GM18502 (cell line): ENCODE data around the gene ANXA5.
A peak's percentile ranks its signal among the peaks of the same experiment; 100 is the strongest.
"Not testable (repeated sequence)": the region's sequence is repeated elsewhere in the genome, so short reads cannot be mapped to it uniquely, and the experiment has no call there.

Source experiments
- ATAC-seq: cut with Tn5 transposase; IDR thresholded peaks from one replicate; pipeline ENCODE4 v1.9.1; 2021; ENCODE audit warnings: mild to moderate bottlenecking; ENCODE audit not compliant: unreplicated experiment, poor library complexity

ANXA5 gene

DNA sequence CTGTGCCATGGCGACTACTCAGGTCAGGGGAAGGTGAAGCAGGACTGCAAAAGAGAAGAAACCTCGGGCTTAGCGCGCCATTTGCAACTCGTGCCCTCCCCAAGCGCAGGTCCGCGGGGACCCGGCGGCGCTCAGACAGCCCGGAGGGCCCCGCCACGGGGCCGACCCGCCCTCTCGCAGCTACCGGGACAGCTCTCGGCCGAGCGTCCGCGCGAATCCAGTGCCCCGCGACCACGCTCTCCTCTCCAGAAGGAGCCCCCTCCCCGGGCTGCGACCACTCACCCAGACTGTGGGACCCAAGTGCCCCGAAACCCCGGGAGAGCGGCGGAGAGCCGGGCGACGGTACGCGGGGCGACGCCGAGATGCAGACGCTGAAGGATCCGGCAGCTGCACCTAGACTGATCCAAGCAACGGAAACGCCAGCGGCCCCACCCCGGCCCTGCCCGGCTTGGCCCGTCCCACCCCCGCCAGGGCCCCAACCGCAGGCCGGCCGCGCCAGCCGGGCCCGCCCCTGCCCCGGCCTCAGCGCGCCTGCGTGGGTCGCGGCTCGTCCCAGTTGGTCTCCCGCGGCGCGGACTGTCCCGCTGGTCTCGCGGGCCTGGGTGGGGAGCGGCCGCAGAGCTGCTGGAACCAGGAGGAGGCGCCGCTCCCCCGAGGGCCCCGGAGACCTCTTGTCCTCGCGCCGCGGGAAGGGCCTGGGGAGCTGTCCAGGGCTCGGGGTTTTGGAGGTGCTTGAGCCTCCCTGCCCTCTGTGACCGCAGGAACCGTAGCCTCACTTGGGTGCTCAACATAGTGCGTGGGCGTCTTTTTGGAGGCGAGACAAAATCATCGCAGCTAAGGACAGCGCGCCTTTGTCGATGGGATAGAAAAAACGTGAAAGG lies at the start of gene ANXA5:
TSS of gene ANXA5 (minus strand) at position 400 of the 881 bp plus-strand sequence. CDS start at position 9, 391 bp downstream.
- ATAC-seq: peak; percentile 90

DNA sequence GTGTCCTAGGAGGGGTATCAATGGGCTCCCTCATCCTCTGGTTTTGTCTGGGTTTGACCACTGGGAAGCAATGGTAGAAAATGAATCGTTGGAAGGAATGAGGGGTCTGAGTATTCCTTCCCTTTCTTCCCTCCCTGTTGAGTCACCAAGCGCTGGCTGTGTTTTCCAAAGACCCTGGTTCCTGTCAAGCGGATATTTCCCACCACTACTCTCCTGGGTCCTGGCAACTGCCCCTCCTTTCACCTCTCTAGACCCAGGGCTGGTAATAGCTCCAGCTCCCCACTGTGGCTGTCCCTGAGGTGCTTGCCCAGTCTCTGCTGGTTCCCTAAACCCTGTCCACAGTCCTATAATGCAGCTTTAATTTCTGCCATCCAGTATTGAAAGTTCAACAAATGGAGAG lies 46.0 kb upstream of the ANXA5 start:
- ATAC-seq: no peak

DNA sequence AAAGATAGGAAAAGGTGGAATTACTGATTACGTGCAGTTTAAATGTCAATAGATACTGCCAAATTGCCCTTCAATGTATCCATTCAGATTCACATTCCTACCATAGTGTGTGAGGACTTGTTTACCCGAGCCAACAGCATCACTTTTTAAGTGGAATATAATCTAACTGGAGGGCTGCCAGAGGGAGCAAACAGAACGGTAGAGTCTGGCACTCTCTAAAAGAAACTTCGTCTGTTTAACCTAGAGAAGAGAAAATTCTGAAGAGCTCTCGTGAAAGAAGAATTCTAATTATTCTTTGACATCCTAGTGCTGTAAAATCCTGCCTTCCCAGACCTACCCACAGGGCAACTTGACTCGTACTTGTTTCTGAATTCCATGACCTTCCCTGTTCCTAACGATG lies 45.0 kb upstream of the ANXA5 start:
- no peak for ATAC-seq

DNA sequence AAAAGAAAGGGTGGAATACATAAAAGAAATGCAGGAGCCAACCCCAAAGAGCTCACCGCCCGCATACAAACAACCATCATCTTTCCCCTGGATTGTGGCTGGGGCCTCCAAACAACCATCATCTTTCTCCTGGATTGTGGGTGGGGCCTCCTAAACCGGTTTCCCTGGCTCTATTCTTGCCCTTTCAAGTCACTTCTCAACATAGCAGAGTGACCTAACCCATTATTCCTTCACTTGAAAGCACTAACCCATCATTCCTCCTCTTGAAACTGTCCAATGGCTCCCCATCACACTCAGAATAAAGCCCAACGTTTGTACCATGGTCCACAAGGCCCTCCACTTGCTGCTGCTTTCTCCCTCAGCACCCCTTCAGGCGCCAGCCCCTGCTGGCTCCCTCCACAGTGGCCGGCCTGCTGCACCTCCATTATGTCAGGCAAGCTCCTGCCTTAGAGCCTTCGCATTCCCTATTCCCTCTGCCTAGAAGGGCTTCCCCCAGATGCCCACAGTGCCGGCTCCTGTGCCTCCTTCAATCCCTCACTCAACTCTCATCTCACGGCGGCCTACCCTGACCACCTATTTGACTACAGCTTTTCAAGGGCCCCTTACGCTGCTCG lies 44.1 kb upstream of the ANXA5 start:
- ATAC-seq: no peak

DNA sequence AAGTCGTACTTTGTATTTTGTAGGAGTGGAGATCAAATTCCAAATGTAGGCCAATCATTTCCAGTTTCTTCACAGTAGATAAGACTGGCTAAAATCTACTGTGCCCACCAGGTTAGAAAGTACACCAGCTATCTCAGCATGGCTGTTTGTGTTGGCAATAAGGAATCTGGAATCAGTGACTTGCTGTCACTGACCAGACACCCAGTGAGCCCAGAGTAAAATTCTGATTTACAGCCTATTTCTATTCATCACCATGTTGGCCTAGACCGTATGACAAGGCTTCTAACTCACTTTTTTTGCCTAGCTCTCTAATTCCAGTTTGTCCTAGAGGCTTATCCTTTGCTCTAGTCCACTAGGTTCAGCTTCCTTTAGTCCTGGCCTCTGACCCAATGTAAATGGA lies 42.8 kb upstream of the ANXA5 start:
- ATAC-seq: no peak

DNA sequence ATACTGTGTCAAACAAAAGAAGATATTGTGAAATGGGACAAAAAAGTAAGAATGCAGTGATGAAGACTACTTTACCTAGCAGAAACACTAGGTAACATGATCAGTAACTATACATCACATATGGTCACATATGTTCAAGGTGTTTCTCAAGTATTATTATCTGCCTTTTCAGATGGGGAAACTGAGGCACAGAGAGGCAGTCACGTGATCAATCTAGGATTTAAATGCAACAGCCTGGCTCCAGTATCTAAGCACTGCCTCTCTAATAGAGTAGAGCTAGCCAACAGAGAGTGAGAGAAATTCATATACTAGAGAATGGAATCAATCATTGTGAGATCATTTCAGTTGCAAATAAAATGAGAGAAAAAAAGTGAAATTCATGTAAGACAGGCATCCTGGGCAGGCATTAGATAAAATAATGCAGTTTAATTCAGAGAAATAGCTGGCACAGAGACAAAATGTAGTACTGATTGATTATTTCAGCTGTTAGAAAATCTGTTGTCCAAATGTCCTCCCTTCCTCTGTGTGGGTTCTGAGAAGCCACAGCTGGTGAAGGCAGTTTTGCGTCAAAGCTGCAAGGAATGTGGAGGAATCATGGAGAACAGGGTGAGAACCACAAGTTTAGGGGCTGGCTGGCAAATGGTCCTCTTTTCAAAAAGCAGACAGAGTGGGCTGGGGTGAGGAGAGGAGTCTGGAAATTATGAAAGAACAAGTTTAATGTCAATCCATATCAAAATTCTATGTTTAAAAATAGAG lies 42.2 kb upstream of the ANXA5 start:
- no peak for ATAC-seq

DNA sequence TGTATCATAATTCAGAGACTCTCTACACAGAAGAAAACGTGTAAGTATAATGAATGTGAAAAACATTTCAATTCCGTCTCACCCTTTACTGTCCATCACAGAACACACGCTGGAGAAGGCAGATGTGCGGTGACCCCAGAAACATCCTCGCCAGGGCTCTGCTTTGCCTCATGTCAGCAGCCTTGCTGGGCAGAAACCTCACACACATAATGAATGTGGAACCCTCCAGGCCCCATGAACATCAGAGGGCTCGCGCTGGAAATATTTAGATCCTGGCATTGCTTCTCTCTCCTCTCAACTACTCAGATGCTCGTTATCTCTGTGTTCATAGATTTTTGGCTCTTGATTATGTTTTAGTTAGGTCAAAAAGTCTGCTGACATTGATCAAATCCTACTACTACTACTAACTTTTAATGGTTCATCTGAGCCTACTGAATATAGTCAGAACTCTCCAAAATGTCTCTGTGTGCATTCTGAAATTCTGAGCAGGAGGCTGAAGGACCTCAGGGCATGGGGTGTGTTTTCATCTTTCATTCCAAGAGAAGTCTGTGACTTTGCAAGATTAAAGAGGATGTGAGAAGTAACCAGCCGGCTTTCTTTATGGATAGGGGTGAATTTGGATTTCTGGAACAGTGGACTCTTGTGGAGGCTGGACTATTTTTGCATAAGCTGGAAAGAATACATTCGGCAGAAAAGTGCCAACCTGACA lies 41.2 kb upstream of the ANXA5 start:
- no peak for ATAC-seq

DNA sequence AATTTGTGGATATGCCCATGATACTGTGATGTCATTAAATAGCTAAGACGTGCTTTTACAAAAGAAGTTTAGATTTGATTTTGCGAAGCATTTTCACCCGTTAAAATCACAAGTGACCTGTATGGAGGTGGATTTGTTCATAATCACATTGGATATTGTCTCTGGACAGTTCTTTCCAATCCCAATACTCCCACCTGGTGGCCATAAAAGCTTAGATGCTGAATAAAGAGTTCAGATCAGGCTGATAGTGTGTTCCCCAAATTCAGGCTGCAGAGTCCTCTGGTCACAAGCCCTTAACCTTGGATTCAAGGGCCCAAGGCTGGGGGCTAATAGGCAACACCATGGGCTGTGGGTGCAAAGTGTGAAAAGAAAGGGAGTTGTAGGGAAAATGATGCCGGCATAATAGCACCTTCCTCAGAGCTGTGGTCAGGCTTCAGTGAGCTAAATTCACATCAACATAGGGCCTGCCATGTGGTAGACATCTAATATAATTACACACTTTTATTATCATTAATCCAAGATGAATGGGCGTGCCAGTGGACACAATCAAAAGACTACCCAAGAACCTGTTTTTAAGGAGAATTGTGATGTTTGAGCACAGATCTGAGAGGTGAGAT lies 40.1 kb upstream of the ANXA5 start:
- ATAC-seq: no peak

DNA sequence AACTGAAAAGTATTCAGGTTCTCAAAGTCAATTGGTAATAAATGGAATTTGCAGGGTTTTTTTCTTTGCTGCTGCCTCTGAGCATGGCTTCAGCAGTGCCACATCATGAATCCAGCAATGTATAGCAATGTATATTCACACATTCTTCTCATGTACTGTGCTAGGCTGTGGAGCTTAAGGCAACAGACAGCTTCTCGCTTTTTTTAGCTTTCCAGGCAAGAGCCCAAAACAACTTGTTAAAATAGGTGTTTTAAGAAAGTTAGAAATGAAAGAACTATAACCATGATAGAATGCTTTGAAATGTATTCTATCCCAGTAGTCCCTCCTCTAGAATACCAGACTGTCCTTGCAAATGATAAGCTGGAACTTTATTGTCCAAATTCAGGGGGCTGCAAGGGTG lies 37.8 kb upstream of the ANXA5 start:
- no peak for ATAC-seq

DNA sequence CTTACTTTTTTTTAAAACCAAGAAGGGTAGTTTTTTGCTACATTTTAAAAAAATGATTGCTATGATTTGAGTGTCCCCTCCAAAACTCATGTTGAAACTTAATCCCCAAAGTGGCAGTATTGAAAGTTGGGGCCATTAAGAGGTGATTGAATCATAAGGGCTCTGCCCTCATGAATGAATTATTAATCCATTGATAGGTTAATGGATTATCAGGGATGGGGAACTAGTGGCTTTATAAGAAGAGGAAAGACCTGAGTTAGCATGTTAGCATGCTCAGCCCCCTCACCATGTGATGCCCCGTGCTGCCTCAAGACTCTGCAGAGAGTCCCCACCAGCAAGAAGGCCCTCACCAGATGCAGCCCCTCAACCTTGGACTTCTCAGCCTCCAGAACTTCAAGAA lies 37.2 kb upstream of the ANXA5 start:
- no peak for ATAC-seq

DNA sequence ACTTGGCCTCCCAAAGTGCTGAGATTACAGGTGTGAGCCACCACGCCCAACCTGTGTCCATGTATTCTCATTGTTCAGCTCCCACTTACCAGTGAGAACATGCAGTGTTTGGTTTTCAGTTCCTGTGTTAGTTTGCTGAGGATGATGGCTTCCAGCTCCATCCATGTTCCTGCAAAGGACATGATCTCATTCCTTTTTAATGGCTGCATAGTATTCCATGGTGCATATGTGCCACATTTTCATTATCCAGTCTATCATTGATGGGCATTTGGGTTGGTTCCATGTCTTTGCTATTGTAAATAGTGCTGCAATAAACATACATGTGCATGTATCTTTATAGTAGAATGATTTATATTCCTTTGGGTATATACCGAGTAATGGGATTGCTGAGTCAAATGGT lies 33.0 kb upstream of the ANXA5 start:
- not testable (repeated sequence) for ATAC-seq

DNA sequence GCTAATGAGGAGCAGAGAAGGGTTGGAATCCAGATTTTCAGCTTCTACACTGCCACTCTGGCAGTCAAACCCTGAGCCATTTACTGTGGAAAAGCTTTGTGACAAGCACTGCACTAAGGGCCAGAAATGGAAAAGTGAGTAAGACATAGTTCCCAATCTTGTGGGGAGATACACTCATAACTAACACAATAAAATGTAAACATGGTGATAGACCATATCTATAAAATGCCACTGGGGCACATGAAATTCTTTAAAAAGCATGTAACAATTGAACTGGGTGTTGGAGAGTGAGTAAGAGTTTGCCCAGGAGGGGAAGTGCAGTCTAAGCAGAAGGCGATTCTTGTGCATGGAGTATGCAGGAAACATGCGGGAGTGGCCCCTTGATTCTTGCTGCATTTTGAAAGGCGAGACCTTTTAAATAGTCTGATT lies 32.0 kb upstream of the ANXA5 start:
- ATAC-seq: no peak

DNA sequence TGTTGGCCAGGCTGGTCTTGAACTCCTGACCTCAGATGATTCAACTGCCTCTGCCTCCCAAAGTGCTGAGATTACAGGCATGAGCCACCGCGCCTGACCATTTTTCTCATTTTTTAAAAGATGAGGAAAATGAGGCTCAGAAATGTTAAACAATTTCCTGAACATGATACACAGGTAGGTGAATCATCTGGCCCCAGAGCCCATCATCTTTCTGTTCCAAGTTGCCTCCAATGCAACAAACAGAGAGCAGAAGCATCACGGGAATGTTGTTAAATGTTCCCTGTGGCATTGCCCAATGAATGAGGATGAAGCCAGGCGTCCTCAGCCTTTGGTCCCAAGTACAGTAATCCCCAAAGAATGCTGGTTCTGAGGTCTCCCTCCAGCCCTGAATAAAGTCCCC lies 31.3 kb upstream of the ANXA5 start:
- ATAC-seq: no peak

DNA sequence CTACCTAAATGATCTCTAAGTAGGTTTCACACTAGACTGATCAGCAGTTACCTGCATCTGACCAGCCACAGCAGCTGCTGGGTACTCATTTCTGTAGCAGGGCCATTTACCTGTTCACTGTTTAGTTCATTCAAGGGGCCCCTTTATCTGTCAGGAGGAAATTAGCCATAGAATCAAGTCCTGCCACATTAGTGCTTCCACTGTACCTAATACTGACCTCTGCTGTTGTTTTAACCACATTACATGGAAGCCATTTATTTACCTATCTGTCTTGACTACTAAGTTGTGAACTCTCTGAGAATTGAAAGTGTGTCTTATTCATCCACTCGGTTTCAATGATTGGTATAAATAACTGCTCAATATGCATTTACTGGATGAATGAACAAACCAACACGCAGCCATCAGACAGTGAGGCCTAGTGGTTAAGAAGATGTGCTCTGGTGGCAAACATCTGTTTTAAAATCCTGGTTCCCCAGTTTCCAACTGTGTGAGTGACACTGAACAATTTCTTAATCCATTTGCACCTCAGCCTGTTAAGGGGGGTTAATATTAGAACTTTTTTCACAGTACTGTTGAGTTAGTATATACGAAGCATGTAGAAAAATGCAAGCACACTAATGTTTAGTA lies 30.0 kb upstream of the ANXA5 start:
- peak; percentile 99 for ATAC-seq

DNA sequence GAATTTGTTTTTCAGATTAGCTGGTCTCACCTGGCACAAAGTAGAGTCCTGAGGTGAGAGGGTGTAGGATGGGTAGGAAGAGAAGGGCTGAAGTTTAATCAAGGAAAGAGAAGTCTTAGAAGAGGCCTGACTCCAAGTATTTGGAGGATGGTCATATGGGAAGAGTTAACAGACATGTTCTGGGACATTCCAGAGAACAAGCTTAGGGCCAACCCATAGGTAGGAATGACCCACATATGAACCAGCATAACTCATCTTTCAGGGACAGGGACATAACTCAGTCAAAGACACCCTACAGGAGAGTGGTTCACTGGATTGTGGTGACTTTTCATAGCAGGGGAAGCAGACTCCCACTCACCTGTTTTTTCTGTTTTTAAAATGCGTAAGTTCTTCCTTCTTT lies 27.9 kb upstream of the ANXA5 start:
- ATAC-seq: no peak

DNA sequence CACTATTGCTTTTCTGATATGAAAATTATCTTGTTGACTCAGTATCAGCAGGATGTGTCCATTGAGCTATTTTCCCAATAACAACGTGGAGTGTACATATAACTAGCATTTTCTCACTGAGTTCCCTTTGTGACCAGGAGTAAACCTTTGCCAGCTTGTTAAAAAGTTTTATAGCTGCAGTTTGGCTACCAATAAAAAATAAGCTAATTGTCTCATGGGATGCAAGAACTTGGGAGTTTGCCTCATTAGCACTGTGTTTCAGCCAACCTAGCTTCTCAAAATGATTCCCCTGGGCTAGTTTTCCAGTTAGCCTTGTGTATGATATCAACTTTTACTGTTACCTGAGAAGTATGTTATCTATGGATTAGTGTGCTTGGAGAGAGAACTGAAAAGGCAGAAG lies 24.9 kb upstream of the ANXA5 start:
- ATAC-seq: no peak

DNA sequence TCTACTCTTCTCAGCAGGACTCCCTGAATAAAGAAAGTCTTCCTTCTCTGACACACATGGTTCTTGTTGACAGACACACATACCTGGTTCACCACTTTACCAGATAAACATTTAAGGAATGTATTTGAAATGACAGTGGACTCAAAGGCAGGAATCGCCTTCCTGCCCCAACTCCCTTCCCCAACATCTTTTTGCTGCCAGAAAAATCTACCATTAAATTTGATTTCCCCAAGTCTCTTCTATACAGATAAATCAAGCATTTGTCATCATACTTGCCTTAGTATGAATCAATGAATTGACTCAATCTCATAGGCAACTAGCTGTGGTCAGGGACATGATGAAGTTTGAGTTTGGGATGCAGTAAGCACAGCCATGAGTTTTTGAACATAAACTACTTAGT lies 23.3 kb upstream of the ANXA5 start:
- no peak for ATAC-seq

DNA sequence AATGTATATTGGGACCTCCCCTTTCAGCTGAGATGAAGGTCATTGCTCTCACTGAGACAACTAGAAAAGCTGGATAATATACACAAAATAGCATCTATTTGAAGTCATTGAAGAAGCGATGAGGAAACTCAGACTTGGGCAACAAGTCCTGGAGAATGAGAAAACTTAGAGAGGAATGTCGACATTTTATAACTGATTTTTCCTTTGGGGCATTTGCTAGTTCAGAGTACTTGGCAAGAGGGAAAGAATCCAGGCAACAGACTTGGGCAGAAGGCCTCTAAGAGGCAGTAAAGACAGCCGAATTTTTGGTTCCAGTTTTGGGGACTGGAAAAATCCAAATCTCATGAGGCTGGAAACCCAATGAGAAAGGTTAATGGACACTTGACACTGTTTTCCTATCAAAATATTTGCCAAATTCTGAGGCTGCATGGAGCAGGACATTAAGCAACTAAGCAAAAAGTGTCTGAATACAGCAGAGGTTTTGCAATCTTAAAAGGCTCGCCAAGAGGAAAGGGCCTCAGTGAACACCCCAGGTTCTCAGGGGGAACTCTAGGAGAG lies 21.0 kb upstream of the ANXA5 start:
- ATAC-seq: no peak

DNA sequence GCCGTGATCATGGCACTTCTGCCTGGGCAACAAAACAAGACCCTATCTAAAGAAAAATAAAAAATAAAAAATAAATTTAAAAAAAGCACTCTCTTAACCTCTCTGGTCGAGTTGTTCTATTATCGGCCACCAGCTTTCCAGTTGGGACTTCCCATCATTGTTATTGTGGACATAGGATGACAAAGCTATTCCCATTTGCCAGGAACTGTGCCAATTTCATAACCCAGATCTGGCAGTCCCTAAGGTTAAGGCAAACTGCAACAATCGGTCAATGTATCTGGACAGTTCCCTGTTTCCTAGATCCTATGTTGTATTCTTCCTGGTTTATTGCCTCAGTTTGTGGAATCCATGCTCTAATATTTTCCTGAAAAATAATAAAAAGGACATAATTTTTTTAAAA lies 17.8 kb upstream of the ANXA5 start:
- ATAC-seq: no peak
